ENCODE results near the gene ABCB11. TPM values are rescaled to one million over a fixed set of nuclear protein-coding genes. Genes with fewer than 3 reads are reported as not detected.

The ABCB11 gene
- total RNA-seq, result not detected in 3 replicates
- long read RNA-seq, result 0 reads

GRCh38 chr2:169031202-169031601, at the start of gene ABCB11:
Gene ABCB11, minus strand, starts transcription at chr2:169031324. Its CDS starts 13,199 bp downstream, at chr2:169018125.
- Mint-ChIP-seq H3K4me3 (ENCODE audit: unreplicated experiment) (no peak within 1 kb of the TSS), H3K4me1 (ENCODE audit: low read depth) (no peaks in the 10 kb centered on the region), H3K27ac (ENCODE audit: unreplicated experiment) (no peak within 1 kb of the TSS), H3K9me3 (ENCODE audit: low read depth) (peaks cover 4% of the 10 kb centered on the region), H3K27me3 (ENCODE audit: low read depth) (no peaks in the 10 kb centered on the region), H3K36me3 (ENCODE audit: low read depth) (no peaks in the 10 kb centered on the region)
- TF ChIP-seq CTCF (IDR thresholded peaks at IDR 0.05), result no peak
- DNase-seq (ENCODE audit: low spot score), result no peak

- no peak for DNase-seq (ENCODE audit: low spot score)
Observed at GRCh38 chr2:169080250-169081069, 49.3 kb upstream of the ABCB11 start.

GRCh38 chr2:169077674-169078240, 46.6 kb upstream of the ABCB11 start:
- H3K4me1 Mint-ChIP-seq (ENCODE audit: low read depth), result peaks cover 8% of the 10 kb centered on the region
- TF ChIP-seq CTCF (IDR thresholded peaks at IDR 0.05), result no peak
- no peak overlapping the region for H3K4me3 Mint-ChIP-seq (ENCODE audit: unreplicated experiment)
- peaks cover 2% of the 10 kb centered on the region for H3K27me3 Mint-ChIP-seq (ENCODE audit: low read depth)
- H3K9me3 Mint-ChIP-seq (ENCODE audit: low read depth), result no peaks in the 10 kb centered on the region
- no peak for DNase-seq (ENCODE audit: low spot score)
- H3K27ac Mint-ChIP-seq (ENCODE audit: unreplicated experiment), result no peak overlapping the region
- no peaks in the 10 kb centered on the region for H3K36me3 Mint-ChIP-seq (ENCODE audit: low read depth)

More at GRCh38 chr2:169080250-169081069, 49.3 kb upstream of the ABCB11 start:
- Mint-ChIP-seq H3K9me3 (ENCODE audit: low read depth) (peaks cover 12% of the 10 kb centered on the region), H3K4me1 (ENCODE audit: low read depth) (peaks cover 8% of the 10 kb centered on the region), H3K4me3 (ENCODE audit: unreplicated experiment) (no peak overlapping the region), H3K27ac (ENCODE audit: unreplicated experiment) (no peak overlapping the region), H3K27me3 (ENCODE audit: low read depth) (peaks cover 4% of the 10 kb centered on the region), H3K36me3 (ENCODE audit: low read depth) (no peaks in the 10 kb centered on the region)
- TF ChIP-seq CTCF (IDR thresholded peaks at IDR 0.05), result no peak

- H3K4me1 Mint-ChIP-seq (ENCODE audit: low read depth), result peaks cover 8% of the 10 kb centered on the region
- H3K27ac Mint-ChIP-seq (ENCODE audit: unreplicated experiment), result no peak overlapping the region
- no peak for TF ChIP-seq CTCF (IDR thresholded peaks at IDR 0.05)
- H3K27me3 Mint-ChIP-seq (ENCODE audit: low read depth), result peaks cover 2% of the 10 kb centered on the region
- no peak overlapping the region for H3K4me3 Mint-ChIP-seq (ENCODE audit: unreplicated experiment)
- H3K36me3 Mint-ChIP-seq (ENCODE audit: low read depth), result no peaks in the 10 kb centered on the region
- H3K9me3 Mint-ChIP-seq (ENCODE audit: low read depth), result no peaks in the 10 kb centered on the region
- DNase-seq (ENCODE audit: low spot score), result no peak
Observed at GRCh38 chr2:169073963-169074751, 43.0 kb upstream of the ABCB11 start.
